Vein endothelial cell (primary cell): ENCODE results near the gene UFSP1. TPM values are rescaled to one million over a fixed set of nuclear protein-coding genes. Genes with fewer than 3 reads are reported as not detected.

ENCODE experiments used
- small RNA-seq: library from RNA; depleted of rRNA; stranded (forward); fragments of <200 nt; gene quantifications from one replicate; pipeline ENCODE3, GENCODE V24; 2012
- total RNA-seq: library from RNA; depleted of rRNA; stranded (reverse); fragments of >200 nt; gene quantifications from 2 replicates; pipeline ENCODE4 v1.2.3, GENCODE V29; 2012

Gene UFSP1
- 2.5 and 2.9 TPM in 2 replicates for total RNA-seq

GRCh38 chr7:100888988-100889750, at the start of gene UFSP1:
TSS of gene UFSP1 (minus strand) at chr7:100889715. CDS start at chr7:100889271, 444 bp downstream.

GRCh38 chr7:100895701-100895955, 6.1 kb upstream of the UFSP1 start, which contains the start of gene ACHE:
TSS of gene ACHE (minus strand) at chr7:100895888. CDS start at chr7:100894232, 1,656 bp downstream.

GRCh38 chr7:100874577-100875355, 14.7 kb downstream of the UFSP1 start, which contains the start of gene SRRT:
TSS of gene SRRT (plus strand) at chr7:100875103. CDS start at chr7:100875591, 488 bp downstream.

GRCh38 chr7:100867040-100867775, 22.3 kb downstream of the UFSP1 start, which contains the start of gene TRIP6:
TSS of gene TRIP6 (plus strand) at chr7:100867387. CDS start at chr7:100867498, 111 bp downstream.

GRCh38 chr7:100852048-100852872, 37.3 kb downstream of the UFSP1 start, which contains the start of gene SLC12A9:
TSS of gene SLC12A9 (plus strand) at chr7:100852713. CDS start at chr7:100854198, 1,485 bp downstream.

Small RNA genes within 50 kb of the gene (small RNA-seq; reads per million reads assigned to genes)
- gene RN7SL549P, result not detected
- not detected for gene RPS29P15

Other genes with a start within 250 kb of the UFSP1 start
- gene TFR2, start 248.2 kb downstream of the UFSP1 start, total RNA-seq, result under 0.01 and 0.38 TPM in 2 replicates
- gene ACTL6B, start 233.3 kb downstream of the UFSP1 start, total RNA-seq, result not detected in 2 replicates
- gene GNB2, start 216.0 kb downstream of the UFSP1 start, total RNA-seq, result 122 and 150 TPM in 2 replicates
- 22.8 and 26.1 TPM in 2 replicates for gene GIGYF1, start 195.5 kb downstream of the UFSP1 start, total RNA-seq
- 39.2 and 43.6 TPM in 2 replicates for gene POP7, start 183.6 kb downstream of the UFSP1 start, total RNA-seq
- not detected in 2 replicates for gene EPO, start 169.2 kb downstream of the UFSP1 start, total RNA-seq
- not detected in 2 replicates for gene ZAN, start 156.1 kb downstream of the UFSP1 start, total RNA-seq
- gene EPHB4, start 62.2 kb downstream of the UFSP1 start, total RNA-seq, result 389 and 468 TPM in 2 replicates
- 36.6 and 43.1 TPM in 2 replicates for gene SLC12A9, start 37.0 kb downstream of the UFSP1 start, total RNA-seq
- 92.8 and 104 TPM in 2 replicates for gene TRIP6, start 22.3 kb downstream of the UFSP1 start, total RNA-seq
- 47.6 and 59.8 TPM in 2 replicates for gene SRRT, start 14.6 kb downstream of the UFSP1 start, total RNA-seq
- 1.1 and 2.0 TPM in 2 replicates for gene ACHE, start 6.2 kb upstream of the UFSP1 start, total RNA-seq
- under 0.01 TPM in 1 of 2 replicates, not detected in the other for gene MUC3A, start 59.8 kb upstream of the UFSP1 start, total RNA-seq
- not detected in 2 replicates for gene MUC12, start 79.8 kb upstream of the UFSP1 start, total RNA-seq
- not detected in 2 replicates for gene MUC17, start 130.4 kb upstream of the UFSP1 start, total RNA-seq
- gene TRIM56, start 195.8 kb upstream of the UFSP1 start, total RNA-seq, result 11.1 and 12.4 TPM in 2 replicates
- gene SERPINE1, start 237.4 kb upstream of the UFSP1 start, total RNA-seq, result 2,259 and 4,238 TPM in 2 replicates